ENCODE results near the gene SUPT3H.

GRCh38 chr6:44999066-44999465 is 378.7 kb downstream of the SUPT3H start:
- TF ChIP-seq KLF6 (CRISPR knock-in tag; IDR thresholded peaks at IDR 0.05), result no peak
- TF ChIP-seq CBX5 (CRISPR knock-in tag; IDR thresholded peaks at IDR 0.05; ENCODE audit: borderline replicate concordance), result no peak
- no peak for TF ChIP-seq HDAC2 (CRISPR knock-in tag; IDR thresholded peaks at IDR 0.05)
- no peak for TF ChIP-seq HINFP (CRISPR knock-in tag; IDR thresholded peaks at IDR 0.05; ENCODE audit: low read depth)
- no peak for TF ChIP-seq SETDB1 (CRISPR knock-in tag; IDR thresholded peaks at IDR 0.05; ENCODE audit: borderline replicate concordance)
- TF ChIP-seq ZSCAN25 (CRISPR knock-in tag; IDR thresholded peaks at IDR 0.05), result no peak
- no peak for TF ChIP-seq NCOR1 (IDR thresholded peaks at IDR 0.05; ENCODE audit: borderline replicate concordance, low read length)

Measured in HepG2 (cell line).